Activated CD4-positive, alpha-beta T cell treated with anti-CD3 and anti-CD28 coated beads, Interleukin-2, amount 10 ng/mL, durations not matched to agents 7 days and 5 days (primary cell): ENCODE measurements around the gene TMEFF2. TPM values are rescaled to one million over a fixed set of nuclear protein-coding genes. Genes with fewer than 3 reads are reported as not detected.
"Not testable (repeated sequence)": the region's sequence is repeated elsewhere in the genome, so short reads cannot be mapped to it uniquely, and the experiment has no call there.

ENCODE experiments used
- CTCF ChIA-PET: fragments of 350-600 bp; sonication (Branson Sonifier 250); formaldehyde crosslinking; loops from one replicate; lab custom pipeline; 2021; ENCODE audit warnings: antibody characterized with exemption; lab: Charles Lee
- POLR2A ChIA-PET: fragments of 350-600 bp; sonication (Branson Sonifier 250); formaldehyde crosslinking; loops from one replicate; lab custom pipeline; 2021; ENCODE audit warnings: antibody characterized with exemption; lab: Charles Lee
- DNase-seq: peaks from one replicate; pipeline ENCODE4 v3.0.0-alpha.2; 2020
- H3K27ac Mint-ChIP-seq: one replicate; pipeline ENCODE4 v1.8.0; 2021; ENCODE audit warnings: mild to moderate bottlenecking, moderate library complexity, mixed read lengths
- H3K27me3 Mint-ChIP-seq: one replicate; pipeline ENCODE4 v1.8.0; 2021; ENCODE audit warnings: mixed read lengths
- H3K36me3 Mint-ChIP-seq: one replicate; pipeline ENCODE4 v1.8.0; 2021; ENCODE audit warnings: low read depth, mixed read lengths
- H3K4me1 Mint-ChIP-seq: one replicate; pipeline ENCODE4 v1.8.0; 2021; ENCODE audit warnings: mixed read lengths
- H3K4me3 Mint-ChIP-seq: one replicate; pipeline ENCODE4 v1.8.0; 2021; ENCODE audit warnings: mild to moderate bottlenecking, moderate library complexity, mixed read lengths
- H3K9me3 Mint-ChIP-seq: one replicate; pipeline ENCODE4 v1.8.0; 2021; ENCODE audit warnings: mixed read lengths
- total RNA-seq, 2 experiments: library from RNA; stranded (reverse); gene quantifications; one replicate each; pipeline ENCODE4 v1.2.3, GENCODE V29; 2021

Gene TMEFF2
- total RNA-seq, 2 experiments from 2014 or later = not detected

GRCh38 chr2:191922736-191923651, 271.7 kb downstream of the TMEFF2 start:
- H3K27ac Mint-ChIP-seq = no peak overlapping the region
- H3K4me1 Mint-ChIP-seq = no peaks in the 10 kb centered on the region
- CTCF ChIA-PET = no interaction called here
- no peaks in the 10 kb centered on the region for H3K36me3 Mint-ChIP-seq
- H3K9me3 Mint-ChIP-seq = no peaks in the 10 kb centered on the region
- POLR2A ChIA-PET = interaction anchor here (0.6 kb wide), 1 partner anchor 211 kb away, joined by 3 read pairs; no protein-coding TSS in a partner anchor
- no peak overlapping the region for H3K4me3 Mint-ChIP-seq
- H3K27me3 Mint-ChIP-seq = peaks cover 3% of the 10 kb centered on the region
- no peak for DNase-seq

GRCh38 chr2:191921650-191922049, 273.1 kb downstream of the TMEFF2 start:
- CTCF ChIA-PET = interaction anchor here (1.3 kb wide), 1 partner anchor 21 kb away, joined by 3 read pairs; no protein-coding TSS in a partner anchor
- H3K4me3 Mint-ChIP-seq, H3K9me3 Mint-ChIP-seq, H3K36me3 Mint-ChIP-seq, POLR2A ChIA-PET, H3K4me1 Mint-ChIP-seq, H3K27ac Mint-ChIP-seq, DNase-seq, H3K27me3 Mint-ChIP-seq: not testable (repeated sequence)

GRCh38 chr2:191920502-191920901, 274.2 kb downstream of the TMEFF2 start:
- no peaks in the 10 kb centered on the region for H3K4me1 Mint-ChIP-seq
- DNase-seq = no peak
- no peak overlapping the region for H3K27ac Mint-ChIP-seq
- H3K27me3 Mint-ChIP-seq = peaks cover 7% of the 10 kb centered on the region
- no peak overlapping the region for H3K4me3 Mint-ChIP-seq
- no peaks in the 10 kb centered on the region for H3K9me3 Mint-ChIP-seq
- H3K36me3 Mint-ChIP-seq = no peaks in the 10 kb centered on the region
- POLR2A ChIA-PET = no interaction called here
- CTCF ChIA-PET = no interaction called here

GRCh38 chr2:191917967-191918651, 276.6 kb downstream of the TMEFF2 start:
- POLR2A ChIA-PET = no interaction called here
- no peak for DNase-seq
- Mint-ChIP-seq H3K36me3 (no peaks in the 10 kb centered on the region), H3K9me3 (no peaks in the 10 kb centered on the region), H3K4me3 (no peak overlapping the region), H3K27me3 (peaks cover 9% of the 10 kb centered on the region), H3K27ac (no peak overlapping the region), H3K4me1 (no peaks in the 10 kb centered on the region)
- CTCF ChIA-PET = interaction anchor here (0.7 kb wide), 1 partner anchor 40 kb away, joined by 3 read pairs; no protein-coding TSS in a partner anchor

- Mint-ChIP-seq H3K27me3 (peaks cover 9% of the 10 kb centered on the region), H3K27ac (no peak overlapping the region), H3K9me3 (no peaks in the 10 kb centered on the region), H3K36me3 (no peaks in the 10 kb centered on the region), H3K4me1 (no peaks in the 10 kb centered on the region), H3K4me3 (no peak overlapping the region)
- ChIA-PET CTCF (interaction anchor here (0.7 kb wide), 1 partner anchor 40 kb away, joined by 3 read pairs; no protein-coding TSS in a partner anchor), POLR2A (no interaction called here)
- DNase-seq = no peak
Measured at GRCh38 chr2:191917430-191917881, 277.3 kb downstream of the TMEFF2 start.

GRCh38 chr2:191916826-191917225, 277.9 kb downstream of the TMEFF2 start:
- Mint-ChIP-seq H3K4me1 (no peaks in the 10 kb centered on the region), H3K4me3 (no peak overlapping the region), H3K27me3 (peaks cover 9% of the 10 kb centered on the region), H3K36me3 (no peaks in the 10 kb centered on the region), H3K9me3 (no peaks in the 10 kb centered on the region), H3K27ac (no peak overlapping the region)
- POLR2A ChIA-PET = no interaction called here
- DNase-seq = no peak
- CTCF ChIA-PET = no interaction called here

GRCh38 chr2:191915750-191916149, 279.0 kb downstream of the TMEFF2 start:
- H3K27ac Mint-ChIP-seq = no peak overlapping the region
- ChIA-PET CTCF (no interaction called here), POLR2A (no interaction called here)
- H3K9me3 Mint-ChIP-seq = no peaks in the 10 kb centered on the region
- H3K4me1 Mint-ChIP-seq = no peaks in the 10 kb centered on the region
- H3K4me3 Mint-ChIP-seq = no peak overlapping the region
- no peaks in the 10 kb centered on the region for H3K36me3 Mint-ChIP-seq
- no peak for DNase-seq
- H3K27me3 Mint-ChIP-seq = peaks cover 9% of the 10 kb centered on the region

- no peak for DNase-seq
- Mint-ChIP-seq H3K36me3 (no peaks in the 10 kb centered on the region), H3K4me3 (no peak overlapping the region)
Measured at GRCh38 chr2:191913796-191914195, 280.9 kb downstream of the TMEFF2 start.

GRCh38 chr2:191912764-191913163, 282.0 kb downstream of the TMEFF2 start:
- Mint-ChIP-seq H3K27ac (no peak overlapping the region), H3K4me1 (no peaks in the 10 kb centered on the region), H3K27me3 (peaks cover 9% of the 10 kb centered on the region), H3K4me3 (no peak overlapping the region), H3K9me3 (no peaks in the 10 kb centered on the region), H3K36me3 (no peaks in the 10 kb centered on the region)
- CTCF ChIA-PET = no interaction called here
- no peak for DNase-seq
- POLR2A ChIA-PET = no interaction called here

More at GRCh38 chr2:191913796-191914195, 280.9 kb downstream of the TMEFF2 start:
- CTCF ChIA-PET = interaction anchor here (0.7 kb wide), 1 partner anchor 115 kb away, joined by 3 read pairs; no protein-coding TSS in a partner anchor
- Mint-ChIP-seq H3K27me3 (peaks cover 9% of the 10 kb centered on the region), H3K9me3 (no peaks in the 10 kb centered on the region), H3K4me1 (no peaks in the 10 kb centered on the region), H3K27ac (no peak overlapping the region)
- POLR2A ChIA-PET = no interaction called here

GRCh38 chr2:191910518-191910917, 284.2 kb downstream of the TMEFF2 start:
- CTCF ChIA-PET = no interaction called here
- no peak overlapping the region for H3K27ac Mint-ChIP-seq
- DNase-seq = no peak
- peaks cover 9% of the 10 kb centered on the region for H3K27me3 Mint-ChIP-seq
- no peaks in the 10 kb centered on the region for H3K9me3 Mint-ChIP-seq
- POLR2A ChIA-PET = no interaction called here
- no peaks in the 10 kb centered on the region for H3K36me3 Mint-ChIP-seq
- H3K4me1 Mint-ChIP-seq = no peaks in the 10 kb centered on the region
- no peak overlapping the region for H3K4me3 Mint-ChIP-seq

- Mint-ChIP-seq H3K36me3 (no peaks in the 10 kb centered on the region), H3K27ac (no peak overlapping the region), H3K4me1 (no peaks in the 10 kb centered on the region), H3K27me3 (peaks cover 7% of the 10 kb centered on the region), H3K9me3 (no peaks in the 10 kb centered on the region), H3K4me3 (no peak overlapping the region)
- no peak for DNase-seq
- ChIA-PET POLR2A (no interaction called here), CTCF (no interaction called here)
Measured at GRCh38 chr2:191908874-191909273, 285.9 kb downstream of the TMEFF2 start.

GRCh38 chr2:191907545-191907944, 287.2 kb downstream of the TMEFF2 start:
- no peak overlapping the region for H3K4me3 Mint-ChIP-seq
- POLR2A ChIA-PET = no interaction called here
- H3K36me3 Mint-ChIP-seq = no peaks in the 10 kb centered on the region
- no peaks in the 10 kb centered on the region for H3K4me1 Mint-ChIP-seq
- peaks cover 7% of the 10 kb centered on the region for H3K27me3 Mint-ChIP-seq
- CTCF ChIA-PET = no interaction called here
- no peak for DNase-seq
- no peak overlapping the region for H3K27ac Mint-ChIP-seq
- H3K9me3 Mint-ChIP-seq = no peaks in the 10 kb centered on the region

- no peaks in the 10 kb centered on the region for H3K36me3 Mint-ChIP-seq
- no peak overlapping the region for H3K4me3 Mint-ChIP-seq
- H3K27ac Mint-ChIP-seq = no peak overlapping the region
- no peaks in the 10 kb centered on the region for H3K9me3 Mint-ChIP-seq
- ChIA-PET POLR2A (no interaction called here), CTCF (interaction anchor here (0.5 to 0.6 kb wide), 3 partner anchors 55 to 368 kb away, joined by 3 to 7 read pairs (median 4); no protein-coding TSS in a partner anchor)
- H3K27me3 Mint-ChIP-seq = peaks cover 7% of the 10 kb centered on the region
- no peaks in the 10 kb centered on the region for H3K4me1 Mint-ChIP-seq
- DNase-seq = no peak
Measured at GRCh38 chr2:191907091-191907490, 287.6 kb downstream of the TMEFF2 start.
